Measurements from ENCODE around the gene WNT2.
"Not testable (repeated sequence)": the region's sequence is repeated elsewhere in the genome, so short reads cannot be mapped to it uniquely, and the experiment has no call there.

The WNT2 gene

DNA sequence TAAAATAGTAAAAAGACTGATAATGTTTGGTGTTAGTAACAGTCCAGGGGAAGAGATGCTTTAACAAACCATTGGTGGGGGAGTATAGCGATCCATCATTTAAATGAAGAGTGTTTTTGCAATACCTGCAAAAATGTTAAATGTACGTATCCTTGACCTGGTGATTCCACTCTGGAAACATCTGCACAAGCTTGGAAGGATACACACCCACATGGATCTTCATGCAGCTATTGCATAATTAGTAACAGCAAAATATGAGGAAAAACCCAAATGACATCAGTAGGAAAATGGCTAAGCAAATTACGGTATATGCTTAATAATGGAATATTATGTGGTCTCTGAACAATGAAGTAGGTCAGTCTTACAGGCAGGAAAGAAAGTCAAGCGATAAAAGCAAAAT, 20.5 kb downstream of the WNT2 start:
- DNase-seq, result no peak

DNA sequence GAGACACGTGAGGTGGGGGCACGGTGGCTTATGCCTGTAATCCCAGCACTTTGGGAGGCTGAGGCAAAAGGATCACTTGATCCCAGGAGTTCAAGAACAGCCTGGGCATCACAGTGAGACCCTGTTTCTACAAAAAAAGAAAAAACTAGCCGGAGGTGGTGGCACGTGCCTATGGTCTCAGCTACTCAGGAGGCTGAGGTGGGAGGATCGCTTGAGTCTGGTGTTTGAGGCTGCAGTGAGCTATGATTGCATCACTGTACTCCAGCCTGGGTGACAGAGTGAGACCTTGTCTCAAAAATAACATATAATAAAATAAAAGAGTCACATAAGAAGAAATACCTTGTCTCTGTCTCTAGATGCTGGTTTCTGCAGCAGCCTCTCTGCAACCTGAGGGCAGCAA, 22.4 kb downstream of the WNT2 start:
- DNase-seq, result not testable (repeated sequence)

- DNase-seq, result no peak
These were observed 25.3 kb downstream of the WNT2 start for GRCh38 chr7:117297606-117298005.

DNA sequence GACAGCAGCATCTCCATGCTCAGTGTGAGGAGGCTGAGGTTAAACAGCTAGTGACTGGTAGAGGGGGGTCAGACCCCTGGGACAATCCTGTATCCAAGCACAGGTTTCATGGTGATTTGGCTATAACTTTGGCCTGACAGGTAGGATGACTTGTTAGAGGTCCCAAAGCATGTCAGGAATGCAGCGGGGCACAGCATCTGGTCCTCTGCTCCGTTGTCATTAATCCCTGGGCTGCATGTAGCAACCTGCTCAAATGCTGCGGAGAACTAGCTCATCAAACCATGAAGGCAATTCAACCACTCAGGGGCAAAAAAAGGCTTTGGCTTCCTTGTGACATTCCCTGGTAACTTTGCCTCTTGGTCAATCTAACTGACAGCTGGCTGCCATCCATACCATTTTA, 26.8 kb downstream of the WNT2 start:
- DNase-seq, result no peak

- DNase-seq, result no peak
These were observed 37.0 kb downstream of the WNT2 start for GRCh38 chr7:117285826-117286225.

- DNase-seq, result no peak
These were observed 38.2 kb downstream of the WNT2 start for GRCh38 chr7:117284692-117285091.

- no peak for DNase-seq
These were observed 39.1 kb downstream of the WNT2 start for GRCh38 chr7:117283779-117284178.

- DNase-seq, result no peak
These were observed 39.5 kb downstream of the WNT2 start for GRCh38 chr7:117283371-117283770.

DNA sequence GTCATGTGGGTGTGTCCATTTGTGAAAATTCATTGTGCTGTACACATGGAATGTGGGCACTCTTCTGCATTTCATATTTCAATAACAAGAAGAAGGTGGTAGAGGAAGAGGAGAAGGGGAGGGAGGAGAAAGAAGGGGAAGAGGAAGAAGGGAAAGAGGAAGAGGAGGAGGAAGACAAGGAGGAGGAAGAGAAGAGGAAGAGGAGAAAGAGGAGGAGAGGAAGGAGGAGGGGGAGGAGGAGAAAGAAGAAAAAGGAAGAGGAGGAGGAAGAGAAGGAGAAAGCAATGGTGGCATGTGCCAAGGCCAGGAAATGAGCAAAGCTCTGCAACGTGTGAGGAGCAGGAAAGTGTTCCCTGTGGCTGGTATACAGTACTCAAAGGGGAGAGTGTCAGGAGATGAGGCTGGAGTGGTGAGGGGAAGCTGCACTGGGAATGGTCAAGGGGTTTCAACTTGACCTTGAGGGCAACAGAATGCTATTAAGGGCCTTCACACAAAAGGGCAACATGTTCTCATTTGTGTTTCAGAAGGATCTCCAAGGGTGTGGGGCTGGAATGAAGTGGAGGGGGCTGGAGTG, 40.5 kb downstream of the WNT2 start:
- DNase-seq, result no peak

DNA sequence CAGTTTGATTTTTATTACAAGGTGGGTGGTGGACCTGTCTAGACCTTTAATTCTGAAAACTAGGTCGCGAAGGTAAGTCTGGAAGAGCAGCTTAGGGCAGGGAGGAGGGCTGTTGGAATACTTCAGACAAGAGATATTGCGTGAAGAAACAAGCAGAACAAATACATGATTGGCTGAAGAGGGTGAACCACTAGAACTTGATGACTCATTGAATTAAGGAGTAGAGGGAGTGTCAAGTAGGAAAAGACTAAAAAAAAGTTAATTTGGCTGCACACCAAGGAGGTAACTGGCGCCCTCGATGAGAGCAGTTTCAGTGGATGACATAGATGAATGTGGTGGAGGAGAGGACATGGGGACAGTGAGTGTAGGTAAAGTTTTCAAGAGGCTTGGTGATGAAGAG, 41.3 kb downstream of the WNT2 start:
- no peak for DNase-seq

GRCh38 chr7:117279931-117280557, 42.8 kb downstream of the WNT2 start:
- DNase-seq, result no peak

DNA sequence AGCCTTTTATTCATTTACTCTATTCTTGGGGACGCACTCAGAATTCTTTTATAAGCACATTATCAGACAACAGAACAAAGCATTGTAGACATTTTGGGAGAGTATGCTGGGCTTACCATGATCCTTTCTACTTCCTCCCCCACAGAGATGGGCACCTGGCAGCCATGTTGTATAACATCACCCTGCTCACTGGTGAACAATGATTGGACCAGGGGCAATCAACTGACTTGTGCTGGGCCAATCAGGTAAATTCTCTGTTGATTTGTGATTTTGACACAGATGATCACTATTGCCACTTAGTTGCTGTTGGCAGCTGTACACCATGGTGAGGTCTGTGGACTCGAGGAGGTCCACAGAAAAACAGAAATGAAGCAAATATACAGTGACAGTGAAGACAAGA, 43.7 kb downstream of the WNT2 start:
- DNase-seq, result no peak

GRCh38 chr7:117278040-117278439, 44.8 kb downstream of the WNT2 start:
- no peak for DNase-seq

DNA sequence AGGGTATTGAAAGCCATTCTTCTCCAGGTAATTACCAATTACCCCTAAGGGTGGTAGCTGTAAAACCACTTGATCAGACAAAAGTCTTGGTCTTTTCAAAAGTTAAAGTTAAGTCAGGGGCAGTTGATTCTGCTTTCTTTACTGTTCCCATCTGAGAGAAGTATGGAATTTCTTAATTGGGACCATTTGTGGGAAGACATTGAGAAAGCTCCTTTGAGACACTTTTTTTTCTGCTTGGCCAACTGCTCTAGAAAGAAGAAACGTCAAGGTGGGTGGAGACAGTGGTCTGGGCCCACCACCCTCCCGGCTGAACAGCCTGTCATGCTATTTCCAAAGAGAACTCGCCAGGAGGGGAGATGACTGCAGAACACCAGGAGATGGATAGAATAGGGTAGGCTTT, 45.3 kb downstream of the WNT2 start:
- DNase-seq, result no peak

DNA sequence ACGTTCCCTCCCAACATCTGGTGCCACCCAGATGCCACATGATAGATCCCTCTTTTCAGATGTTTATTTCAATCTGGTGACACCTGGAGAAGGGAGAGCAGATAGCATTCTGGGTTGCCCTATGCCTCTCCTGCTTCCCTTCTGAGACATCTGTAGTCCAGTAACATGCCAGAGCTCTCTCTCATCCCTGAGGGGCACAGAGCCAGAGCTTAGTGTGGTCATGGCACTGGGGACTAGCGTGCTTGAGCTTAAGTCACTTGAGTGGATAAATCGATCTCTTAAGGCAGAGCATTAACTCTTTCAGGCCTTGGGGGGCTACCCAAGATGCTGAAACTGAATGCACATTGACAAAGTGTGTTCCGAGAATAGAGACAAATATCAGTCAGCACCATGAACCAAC, 47.9 kb downstream of the WNT2 start:
- DNase-seq, result no peak

- peak; percentile 30 for DNase-seq
These were observed 49.0 kb downstream of the WNT2 start for GRCh38 chr7:117273814-117274225.

- no peak for DNase-seq
These were observed 49.5 kb downstream of the WNT2 start for GRCh38 chr7:117273325-117273724.

GRCh38 chr7:117272017-117272759, 50.7 kb downstream of the WNT2 start:
- DNase-seq, result no peak

- no peak for DNase-seq
These were observed 51.3 kb downstream of the WNT2 start for GRCh38 chr7:117271566-117271965.

DNA sequence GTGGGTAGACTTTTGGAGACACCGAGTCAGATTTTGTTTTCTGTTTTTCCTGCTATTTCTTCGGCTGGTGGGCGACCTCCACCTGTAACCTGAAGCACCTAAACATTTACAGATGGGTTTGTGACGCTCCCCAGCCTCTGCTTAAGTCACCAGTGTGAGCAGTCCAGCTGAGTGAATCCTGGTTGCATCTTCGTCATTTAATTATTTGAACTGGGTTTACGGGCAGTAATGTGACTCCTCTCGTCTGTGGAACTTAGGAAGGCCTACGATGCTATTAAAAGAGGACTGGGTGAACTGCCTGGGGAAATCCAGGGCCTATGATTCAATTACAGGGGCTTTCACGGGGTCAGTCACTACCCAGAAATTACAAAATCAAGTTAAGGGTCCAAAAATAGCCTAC, 52.5 kb downstream of the WNT2 start:
- no peak for DNase-seq

DNA sequence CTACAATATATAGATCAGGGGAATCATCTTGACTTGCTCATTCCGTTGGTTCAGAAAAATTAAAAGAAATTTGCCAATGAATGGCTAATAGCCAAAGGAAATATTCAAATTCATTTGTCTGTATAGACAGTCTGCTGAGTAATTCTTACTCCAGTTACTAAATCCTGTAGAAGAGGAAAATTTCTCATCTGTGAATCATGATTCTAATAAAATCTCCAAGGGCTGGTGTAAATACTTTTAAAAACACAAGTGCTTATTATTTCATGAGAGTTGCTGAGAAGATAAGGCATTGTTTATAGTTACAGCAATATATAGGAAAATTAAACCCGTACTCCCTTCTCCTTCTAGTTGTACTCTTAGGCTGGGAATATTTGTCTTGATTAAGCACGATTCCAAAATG, 53.0 kb downstream of the WNT2 start:
- DNase-seq, result no peak

- no peak for DNase-seq
These were observed 53.4 kb downstream of the WNT2 start for GRCh38 chr7:117269417-117269816.

- DNase-seq, result no peak
These were observed 58.1 kb downstream of the WNT2 start for GRCh38 chr7:117264716-117265115.

GRCh38 chr7:117262546-117262945, 60.3 kb downstream of the WNT2 start:
- no peak for DNase-seq

DNA sequence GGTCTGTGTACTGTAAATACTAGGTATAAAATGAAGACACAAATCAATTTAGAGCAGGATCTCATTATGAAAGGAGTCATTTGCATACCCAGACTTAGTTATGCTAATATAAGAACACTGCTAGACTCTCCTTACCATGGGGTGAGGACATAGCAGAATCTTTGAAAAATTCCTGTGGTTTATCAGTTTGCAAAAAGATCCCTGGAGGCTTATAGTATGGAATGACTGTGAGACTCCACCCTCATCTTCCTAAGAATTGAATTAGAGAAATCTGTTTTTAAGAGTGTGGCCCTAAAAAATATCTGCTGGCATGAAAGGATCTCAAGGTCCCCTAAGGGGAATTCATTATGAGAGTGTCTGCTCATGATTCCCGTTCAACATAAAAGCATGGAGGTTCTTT, 63.2 kb downstream of the WNT2 start:
- DNase-seq, result no peak

All from NCI-H1417 treated with DMSO at 0.1 percent for 48 hours (cell line).